ENCODE measurements around the gene VSIG8.

VSIG8 gene

GRCh38 chr1:159828176-159828575 is 34.3 kb downstream of the VSIG8 start:
- no peak for DNase-seq

- DNase-seq, result peak; percentile 52
Observed at GRCh38 chr1:159827549-159827948, 34.9 kb downstream of the VSIG8 start.

GRCh38 chr1:159827102-159827490 is 35.4 kb downstream of the VSIG8 start:
- peak; percentile 9 for DNase-seq

GRCh38 chr1:159826441-159827101 is 35.9 kb downstream of the VSIG8 start, which contains the start of gene SLAMF8:
SLAMF8 (plus strand) TSS chr1:159826873; CDS start chr1:159826899, 26 bp downstream.
- DNase-seq, result peak; percentile 58

- no peak for DNase-seq
Observed at GRCh38 chr1:159825564-159825963, 36.9 kb downstream of the VSIG8 start.

- DNase-seq, result no peak
Observed at GRCh38 chr1:159823406-159823805, 39.1 kb downstream of the VSIG8 start.

GRCh38 chr1:159821171-159821867 is 41.1 kb downstream of the VSIG8 start:
- DNase-seq, result no peak

- DNase-seq, result no peak
Observed at GRCh38 chr1:159817276-159818041, 45.0 kb downstream of the VSIG8 start.

- DNase-seq, result no peak
Observed at GRCh38 chr1:159815926-159816325, 46.5 kb downstream of the VSIG8 start.

GRCh38 chr1:159804924-159805323 is 57.5 kb downstream of the VSIG8 start:
- no peak for DNase-seq
